Activated CD8-positive, alpha-beta memory T cell treated with anti-CD3 and anti-CD28 coated beads, Interleukin-2, amount 50 U/mL, for 1 hour (primary cell): Measurements from ENCODE around the gene ITPR2.

ENCODE experiments used
- DNase-seq: peaks from one replicate; pipeline ENCODE4 v3.0.0-alpha.2; 2020; ENCODE audit errors: extremely low read depth

The ITPR2 gene

DNA sequence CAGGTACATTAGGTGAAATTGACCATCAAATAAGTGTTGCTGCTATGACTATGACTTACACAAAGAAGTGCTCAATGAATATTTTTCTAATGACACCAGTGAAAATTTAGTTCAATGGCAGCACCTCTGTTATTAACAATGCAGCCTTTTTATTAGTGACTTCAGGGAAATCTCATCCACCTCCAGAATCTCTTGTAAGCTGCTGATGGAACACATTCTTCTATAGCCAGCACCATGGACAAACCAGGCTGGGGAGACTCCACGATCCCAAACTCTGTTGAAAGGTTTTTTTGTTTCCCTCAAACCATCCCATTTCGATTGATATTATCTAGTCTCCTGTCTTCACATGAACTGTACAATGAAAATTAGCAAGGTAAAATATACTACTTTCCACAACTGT lies 265.9 kb downstream of the ITPR2 start:
- no peak for DNase-seq

- no peak for DNase-seq
Observed at GRCh38 chr12:26566675-26567074, 266.3 kb downstream of the ITPR2 start.

DNA sequence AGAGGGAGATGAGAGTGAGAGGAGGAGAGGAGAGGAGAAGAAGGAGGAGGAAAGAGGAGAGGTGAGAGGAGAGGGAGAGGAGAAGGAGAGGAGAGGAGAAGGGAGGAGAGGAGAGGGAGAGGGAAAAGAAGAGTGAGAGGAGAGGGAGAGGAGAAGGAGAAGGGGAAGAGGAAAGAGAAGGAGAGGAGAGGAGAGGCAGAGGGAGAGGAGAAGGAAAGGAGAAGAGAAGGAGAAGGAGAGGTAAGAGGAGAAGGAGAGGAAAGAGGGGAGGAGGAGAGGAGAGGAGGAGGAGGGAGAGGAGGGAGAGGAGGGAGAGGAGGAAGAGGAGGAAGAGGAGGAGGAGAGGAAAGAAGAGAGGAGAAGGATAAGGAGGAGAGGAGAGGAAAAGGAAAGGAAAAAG lies 266.8 kb downstream of the ITPR2 start:
- DNase-seq, result no peak

GRCh38 chr12:26564391-26564790 lies 268.6 kb downstream of the ITPR2 start:
- DNase-seq, result no peak

- no peak for DNase-seq
Observed at GRCh38 chr12:26563552-26563951, 269.4 kb downstream of the ITPR2 start.

DNA sequence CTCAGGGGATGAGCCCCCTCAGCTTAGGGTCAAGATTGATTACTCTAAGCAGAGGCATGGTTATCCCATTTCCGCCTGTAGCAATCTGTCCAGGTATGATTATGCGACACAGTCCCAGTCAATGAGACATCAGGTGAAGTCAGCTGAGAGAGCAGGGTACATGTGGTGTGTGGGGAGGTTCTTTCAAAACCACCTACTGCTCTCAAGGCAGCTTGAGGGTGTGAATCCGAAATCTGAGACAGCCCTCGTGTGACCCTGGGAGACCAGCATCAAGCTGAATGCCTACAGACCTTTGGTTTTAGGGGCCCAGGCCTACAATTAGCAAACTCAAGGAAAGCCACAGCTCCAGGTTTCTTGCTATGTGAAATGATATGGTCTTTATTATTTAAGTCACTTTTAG lies 275.7 kb downstream of the ITPR2 start:
- DNase-seq, result no peak

DNA sequence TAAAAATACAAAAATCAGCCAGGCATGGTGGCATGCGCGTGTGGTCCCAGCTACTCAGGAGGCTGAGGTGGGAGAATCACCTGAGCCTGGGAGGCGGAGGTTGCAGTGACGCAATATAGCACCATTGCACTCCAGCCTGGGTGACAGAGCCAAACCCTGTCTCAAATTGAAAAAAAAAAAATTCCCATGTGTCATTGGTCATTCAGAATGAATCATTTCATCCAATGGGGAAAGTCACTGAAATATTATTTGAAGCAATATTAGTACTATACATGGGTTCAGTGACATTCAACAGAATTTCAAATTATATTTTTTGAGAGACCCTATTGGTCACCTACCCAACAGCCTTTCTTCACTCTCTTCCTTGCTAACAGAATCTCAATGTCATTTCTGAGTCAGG lies 276.1 kb downstream of the ITPR2 start:
- no peak for DNase-seq

- DNase-seq, result no peak
Observed at GRCh38 chr12:26555139-26555538, 277.9 kb downstream of the ITPR2 start.

DNA sequence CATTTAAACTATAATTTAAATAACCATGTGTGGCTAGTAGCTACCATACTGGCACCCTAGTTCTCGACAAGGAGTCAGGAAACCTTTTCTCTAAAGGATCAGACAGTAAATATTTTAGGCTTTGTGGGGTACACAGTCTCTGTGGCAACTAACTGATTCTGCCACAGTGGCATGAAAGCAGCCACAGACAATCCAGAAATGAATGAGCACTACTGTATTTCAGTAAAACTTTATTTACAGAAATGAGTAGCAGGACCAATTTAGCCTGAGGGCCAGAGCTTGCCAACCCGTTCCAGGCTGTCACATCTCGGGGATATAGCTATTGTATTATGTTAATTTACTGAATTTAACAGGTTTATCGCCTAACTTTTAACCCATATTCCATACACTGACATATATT lies 278.7 kb downstream of the ITPR2 start:
- DNase-seq, result no peak

DNA sequence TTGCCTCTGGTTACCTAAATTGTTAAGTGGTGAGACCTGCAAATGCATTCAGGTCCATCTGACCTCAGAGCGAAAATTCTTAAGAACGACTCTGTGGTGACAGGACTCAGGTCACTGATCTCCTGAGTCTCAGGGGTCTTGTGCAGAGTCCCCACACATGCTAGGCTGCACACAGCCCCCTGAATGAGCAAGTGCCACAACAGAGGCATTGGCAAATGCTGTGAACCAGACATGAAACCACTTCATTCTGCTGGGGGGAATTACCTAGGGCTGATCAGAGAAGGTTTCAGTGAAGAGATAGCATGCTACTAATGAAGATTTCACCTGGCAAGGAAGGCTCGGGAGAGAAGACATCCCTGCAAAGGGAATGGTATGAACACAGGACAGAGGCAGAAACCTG lies 281.6 kb downstream of the ITPR2 start:
- no peak for DNase-seq

GRCh38 chr12:26548227-26548626 lies 284.8 kb downstream of the ITPR2 start:
- no peak for DNase-seq

GRCh38 chr12:26546535-26547314 lies 286.3 kb downstream of the ITPR2 start:
- DNase-seq, result no peak

GRCh38 chr12:26539131-26539530 lies 293.9 kb downstream of the ITPR2 start:
- DNase-seq, result no peak

- no peak for DNase-seq
Observed at GRCh38 chr12:26537651-26538050, 295.3 kb downstream of the ITPR2 start.

DNA sequence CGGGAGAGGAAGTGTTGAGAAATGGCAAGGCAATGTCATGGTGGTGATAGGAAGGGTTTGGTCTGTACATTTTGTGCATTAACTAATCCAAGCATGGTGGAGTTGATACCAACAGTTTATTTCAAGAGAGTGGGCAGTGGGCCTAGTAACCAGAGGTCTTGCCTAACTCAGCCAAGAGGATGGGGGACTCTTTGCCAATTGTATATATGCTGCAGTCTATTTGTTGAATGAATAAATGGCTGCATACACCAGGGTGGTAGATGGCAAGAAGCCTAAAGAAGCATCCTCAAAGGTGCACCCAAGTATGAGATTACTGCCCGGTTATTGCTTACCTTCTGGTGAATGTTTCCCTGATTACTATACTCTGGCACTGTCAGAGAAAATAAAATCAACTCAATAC lies 295.9 kb downstream of the ITPR2 start:
- no peak for DNase-seq

GRCh38 chr12:26535826-26536225 lies 297.2 kb downstream of the ITPR2 start:
- no peak for DNase-seq

DNA sequence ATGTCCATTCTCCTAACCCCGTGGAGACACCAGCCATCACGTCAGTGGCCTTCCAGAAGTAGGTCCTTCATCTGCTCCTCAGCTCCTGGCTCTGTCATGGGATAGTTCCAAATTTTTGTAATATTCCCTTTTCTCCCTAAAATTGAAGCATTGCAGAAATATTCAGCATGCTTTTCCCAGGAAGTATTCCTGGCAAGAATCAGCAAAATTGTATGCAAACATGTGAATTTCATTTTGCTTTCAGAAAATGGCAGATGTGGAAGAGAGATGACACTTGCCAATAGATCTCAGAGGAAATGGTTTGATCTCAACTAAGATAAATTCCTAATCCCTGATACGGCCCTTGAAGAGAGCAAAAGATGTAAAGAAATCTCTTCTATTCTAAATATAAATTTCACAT lies 298.9 kb downstream of the ITPR2 start:
- DNase-seq, result no peak

GRCh38 chr12:26533211-26533610 lies 299.8 kb downstream of the ITPR2 start:
- DNase-seq, result no peak

GRCh38 chr12:26530461-26530860 lies 302.5 kb downstream of the ITPR2 start:
- DNase-seq, result no peak

DNA sequence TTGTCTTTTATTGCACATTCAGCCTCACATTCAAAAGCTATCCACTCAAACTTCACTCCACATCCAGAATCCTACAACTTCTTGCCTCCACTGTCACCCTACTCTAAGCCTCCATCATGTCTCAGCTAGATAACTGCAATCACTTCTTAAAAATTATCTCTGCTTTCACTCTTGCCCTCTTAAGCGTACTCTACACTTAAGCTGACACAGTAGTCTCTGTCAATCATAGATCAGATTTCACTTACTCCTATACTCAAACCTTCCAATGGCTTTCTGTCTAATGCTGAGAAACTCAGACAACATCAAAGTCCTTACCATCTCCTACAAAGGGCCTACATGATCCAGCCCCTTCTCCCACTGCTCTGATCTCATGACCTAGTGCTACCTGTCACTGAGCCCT lies 304.1 kb downstream of the ITPR2 start:
- no peak for DNase-seq

DNA sequence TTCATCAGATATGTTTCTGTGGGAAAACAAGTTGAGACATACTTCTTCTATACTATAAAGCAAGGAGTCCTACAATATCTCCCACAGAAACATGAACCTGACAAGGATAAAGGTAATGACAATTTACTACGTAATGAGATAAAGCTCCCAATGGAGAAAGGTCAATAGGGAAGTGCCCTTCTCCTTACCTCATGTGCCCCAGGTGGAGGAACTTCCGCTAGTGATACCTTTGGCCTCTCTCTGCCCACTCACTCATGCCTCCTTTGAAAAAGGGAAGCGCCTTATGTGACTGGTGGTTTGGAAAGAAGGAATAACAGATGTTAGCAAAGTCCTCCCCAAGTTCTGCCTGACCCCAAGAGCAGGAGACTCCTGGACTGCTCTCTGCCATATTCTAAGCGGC lies 305.3 kb downstream of the ITPR2 start:
- no peak for DNase-seq

- DNase-seq, result no peak
Observed at GRCh38 chr12:26524862-26525465, 308.0 kb downstream of the ITPR2 start.

DNA sequence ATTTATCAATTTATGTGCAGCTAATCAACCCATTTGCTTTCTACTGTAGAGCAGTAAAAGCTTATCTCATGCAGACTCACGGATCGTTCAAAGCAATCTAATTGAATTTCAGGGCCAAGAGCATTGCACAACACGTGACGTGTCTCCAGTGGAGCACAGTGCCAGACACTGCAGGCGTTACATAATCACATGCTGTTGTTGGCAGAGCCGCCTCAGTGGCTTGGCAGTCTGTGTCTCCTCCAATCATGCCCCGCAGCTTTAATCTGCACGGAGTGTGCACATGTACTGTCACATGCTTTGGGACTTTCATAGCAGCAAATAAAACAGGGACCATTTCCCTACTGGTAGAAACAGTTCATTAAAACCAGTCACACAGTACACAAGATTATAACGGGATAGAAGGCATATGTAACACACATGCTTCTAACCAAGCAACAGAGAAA lies 309.3 kb downstream of the ITPR2 start:
- DNase-seq, result no peak

- DNase-seq, result no peak
Observed at GRCh38 chr12:26520869-26521268, 312.1 kb downstream of the ITPR2 start.
